Measurements from ENCODE around the gene PRRC2B. TPM values are rescaled to one million over a fixed set of nuclear protein-coding genes. Genes with fewer than 3 reads are reported as not detected.

PRRC2B gene
- total RNA-seq, 4 donors from 2014 or later, result 102 to 198 (median 108) TPM

DNA sequence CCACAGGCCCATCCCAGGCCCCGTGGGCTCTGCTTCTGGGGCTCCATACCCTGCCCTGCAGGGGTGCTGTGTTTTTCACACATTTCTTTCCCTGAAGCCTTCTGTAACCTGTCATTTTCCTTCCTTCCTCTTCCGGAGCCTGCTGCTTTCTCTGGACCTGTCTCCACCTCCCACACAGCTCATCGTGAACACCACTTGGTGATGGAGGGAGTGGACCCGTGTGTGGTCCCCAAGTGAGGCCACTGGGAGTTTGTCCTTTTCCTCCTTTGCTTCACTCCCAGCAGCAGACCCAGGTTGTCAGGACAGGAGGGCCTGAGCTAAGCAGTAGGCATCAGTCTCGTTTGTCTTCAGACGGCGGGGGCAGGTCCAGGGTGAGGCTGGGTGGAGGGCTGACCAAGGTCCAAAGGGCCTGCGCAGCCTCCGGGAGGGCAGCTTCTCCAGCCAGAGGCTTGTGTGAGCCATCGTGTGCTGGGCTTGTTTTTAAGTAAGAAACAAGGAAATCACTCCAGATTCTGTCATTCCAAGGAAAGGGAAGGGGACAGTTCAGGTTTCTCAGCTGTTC is 103.0 kb downstream of the PRRC2B start:
- Histone ChIP-seq H3K9me3 (no peaks in the 10 kb centered on the region), H3K27me3 (no peaks in the 10 kb centered on the region), H3K36me3 (peaks cover 0 to 90% of the 10 kb centered on the region in 2 donors), H3K27ac (peak overlapping the region in 1 of 4 donors; percentile 9), H3K4me3 (no peak overlapping the region), H3K4me1 (peaks cover 0 to 9% (median 4%) of the 10 kb centered on the region in 3 donors)
- TF ChIP-seq POLR2A (IDR thresholded peaks at IDR 0.05) (no peak), EP300 (IDR thresholded peaks at IDR 0.05) (no peak), POLR2AphosphoS5 (IDR thresholded peaks at IDR 0.05) (no peak)
- TF ChIP-seq, protein P1, sequence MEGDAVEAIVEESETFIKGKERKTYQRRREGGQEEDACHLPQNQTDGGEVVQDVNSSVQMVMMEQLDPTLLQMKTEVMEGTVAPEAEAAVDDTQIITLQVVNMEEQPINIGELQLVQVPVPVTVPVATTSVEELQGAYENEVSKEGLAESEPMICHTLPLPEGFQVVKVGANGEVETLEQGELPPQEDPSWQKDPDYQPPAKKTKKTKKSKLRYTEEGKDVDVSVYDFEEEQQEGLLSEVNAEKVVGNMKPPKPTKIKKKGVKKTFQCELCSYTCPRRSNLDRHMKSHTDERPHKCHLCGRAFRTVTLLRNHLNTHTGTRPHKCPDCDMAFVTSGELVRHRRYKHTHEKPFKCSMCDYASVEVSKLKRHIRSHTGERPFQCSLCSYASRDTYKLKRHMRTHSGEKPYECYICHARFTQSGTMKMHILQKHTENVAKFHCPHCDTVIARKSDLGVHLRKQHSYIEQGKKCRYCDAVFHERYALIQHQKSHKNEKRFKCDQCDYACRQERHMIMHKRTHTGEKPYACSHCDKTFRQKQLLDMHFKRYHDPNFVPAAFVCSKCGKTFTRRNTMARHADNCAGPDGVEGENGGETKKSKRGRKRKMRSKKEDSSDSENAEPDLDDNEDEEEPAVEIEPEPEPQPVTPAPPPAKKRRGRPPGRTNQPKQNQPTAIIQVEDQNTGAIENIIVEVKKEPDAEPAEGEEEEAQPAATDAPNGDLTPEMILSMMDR (IDR thresholded peaks at IDR 0.05), result no peak
- ATAC-seq, result no peak
- 47 to 63% methylated on average over 3 of the region's 10 CpGs for WGBS, 2 donors (ENCODE audit: low coverage in 1 of 2)

DNA sequence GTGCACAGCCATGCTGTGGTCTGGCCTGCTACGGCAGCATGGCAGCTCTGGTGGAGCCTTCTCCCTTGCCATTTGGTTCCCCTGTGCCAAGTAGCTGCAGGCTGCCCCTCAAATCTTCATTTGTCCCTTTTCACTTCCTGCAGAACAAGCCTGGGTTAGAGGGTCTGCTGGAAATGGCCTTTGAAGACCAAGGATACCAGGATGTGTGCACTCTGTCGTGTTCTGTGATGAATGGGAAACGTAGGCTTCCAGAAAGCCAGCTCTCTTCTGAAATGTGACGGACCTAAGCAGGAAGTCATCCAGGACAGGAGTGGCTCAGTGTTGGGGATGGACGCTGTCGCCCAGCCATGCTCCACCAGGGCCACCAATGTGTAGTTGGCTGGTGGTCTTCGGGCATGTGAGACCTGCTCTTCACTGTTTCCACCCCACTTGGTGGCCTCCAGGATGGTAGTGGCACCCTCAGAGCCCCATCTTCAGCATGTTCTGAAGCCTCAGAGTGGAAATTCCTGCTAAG is 105.4 kb downstream of the PRRC2B start:
- TF ChIP-seq POLR2AphosphoS5 (IDR thresholded peaks at IDR 0.05) (no peak), EP300 (IDR thresholded peaks at IDR 0.05) (no peak), POLR2A (IDR thresholded peaks at IDR 0.05) (no peak)
- TF ChIP-seq, protein P1 (IDR thresholded peaks at IDR 0.05), result no peak
- peaks cover 0 to 66% of the 10 kb centered on the region in 2 donors for H3K36me3 ChIP-seq
- H3K4me3 ChIP-seq, result no peak overlapping the region
- no peaks in the 10 kb centered on the region for H3K27me3 ChIP-seq
- no peak for ATAC-seq
- no peaks in the 10 kb centered on the region for H3K9me3 ChIP-seq
- peaks cover 0 to 28% (median 17%) of the 10 kb centered on the region in 3 donors for H3K4me1 ChIP-seq
- H3K27ac ChIP-seq, result no peak overlapping the region
- WGBS, 2 donors (ENCODE audit: low coverage in 1 of 2), result 67 to 70% methylated on average over 3 to 4 of the region's 7 CpGs

DNA sequence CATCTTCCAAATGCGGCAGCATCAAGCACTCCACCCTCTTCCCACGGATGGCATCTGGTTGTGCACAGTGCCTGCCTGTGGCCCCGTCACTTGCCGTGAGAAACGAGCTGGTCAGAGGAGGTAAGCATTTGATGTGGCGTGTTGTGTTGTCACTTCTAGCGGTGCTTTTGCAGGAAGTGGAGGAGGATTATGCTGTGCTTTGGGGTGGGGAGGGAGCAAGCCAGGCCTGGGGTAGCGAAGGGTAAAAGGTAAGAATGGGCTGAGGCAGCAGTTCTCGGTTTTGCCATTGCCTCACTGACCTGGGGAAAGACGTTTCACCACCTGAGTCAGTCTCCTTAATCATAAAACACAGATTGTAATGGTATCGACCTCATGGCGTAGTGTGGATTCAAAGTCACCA is 106.5 kb downstream of the PRRC2B start:
- TF ChIP-seq POLR2AphosphoS5 (IDR thresholded peaks at IDR 0.05) (no peak), EP300 (IDR thresholded peaks at IDR 0.05) (no peak), POLR2A (IDR thresholded peaks at IDR 0.05) (no peak)
- TF ChIP-seq, protein P1 (IDR thresholded peaks at IDR 0.05), result no peak
- 56 to 63% methylated on average over 4 to 6 of the region's 12 CpGs for WGBS, 2 donors (ENCODE audit: low coverage in 1 of 2)
- Histone ChIP-seq H3K27me3 (no peaks in the 10 kb centered on the region), H3K4me1 (peaks cover 0 to 39% (median 19%) of the 10 kb centered on the region in 3 donors), H3K36me3 (peaks cover 0 to 55% of the 10 kb centered on the region in 2 donors), H3K9me3 (no peaks in the 10 kb centered on the region), H3K4me3 (no peak overlapping the region), H3K27ac (peak overlapping the region in 1 of 4 donors; percentile 22)
- ATAC-seq, result no peak

DNA sequence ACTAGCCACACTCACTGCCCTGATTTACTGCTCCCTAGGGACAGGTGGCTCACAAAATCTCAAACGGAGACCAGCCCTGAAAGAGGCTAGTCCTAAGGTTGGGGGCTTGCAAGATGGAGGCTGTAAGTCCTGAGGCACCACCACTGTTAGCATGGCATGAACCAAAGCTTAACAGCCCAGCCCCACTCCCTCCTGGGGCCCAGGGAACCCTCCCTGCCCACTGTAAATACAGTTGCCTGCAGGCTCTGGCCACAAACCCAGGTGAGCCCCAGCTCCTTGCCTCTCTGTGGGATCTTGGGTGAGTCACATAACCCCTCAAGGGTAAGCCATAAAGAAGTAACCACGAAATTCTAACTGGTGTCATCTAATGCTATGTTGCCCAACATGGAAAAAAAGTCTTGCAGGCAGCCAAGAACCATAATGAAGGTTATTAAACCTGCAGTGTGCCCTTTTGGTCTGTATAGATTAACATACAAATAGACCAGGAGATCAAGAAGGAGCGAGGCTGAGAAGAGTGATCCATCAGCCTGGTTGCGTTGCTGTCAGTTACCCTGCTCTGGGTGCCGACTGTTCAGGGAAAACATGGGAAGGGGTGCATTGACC is 107.2 kb downstream of the PRRC2B start:
- 48 to 64% methylated on average over 3 of the region's 5 CpGs for WGBS, 2 donors (ENCODE audit: low coverage in 1 of 2)
- Histone ChIP-seq H3K27ac (peak overlapping the region in 2 of 4 donors; percentile 21 to 85), H3K4me1 (peaks cover 0 to 42% (median 19%) of the 10 kb centered on the region in 3 donors), H3K36me3 (peaks cover 0 to 49% of the 10 kb centered on the region in 2 donors), H3K27me3 (no peaks in the 10 kb centered on the region), H3K9me3 (no peaks in the 10 kb centered on the region), H3K4me3 (no peak overlapping the region)
- ATAC-seq, result no peak
- TF ChIP-seq POLR2AphosphoS5 (IDR thresholded peaks at IDR 0.05), result no peak

DNA sequence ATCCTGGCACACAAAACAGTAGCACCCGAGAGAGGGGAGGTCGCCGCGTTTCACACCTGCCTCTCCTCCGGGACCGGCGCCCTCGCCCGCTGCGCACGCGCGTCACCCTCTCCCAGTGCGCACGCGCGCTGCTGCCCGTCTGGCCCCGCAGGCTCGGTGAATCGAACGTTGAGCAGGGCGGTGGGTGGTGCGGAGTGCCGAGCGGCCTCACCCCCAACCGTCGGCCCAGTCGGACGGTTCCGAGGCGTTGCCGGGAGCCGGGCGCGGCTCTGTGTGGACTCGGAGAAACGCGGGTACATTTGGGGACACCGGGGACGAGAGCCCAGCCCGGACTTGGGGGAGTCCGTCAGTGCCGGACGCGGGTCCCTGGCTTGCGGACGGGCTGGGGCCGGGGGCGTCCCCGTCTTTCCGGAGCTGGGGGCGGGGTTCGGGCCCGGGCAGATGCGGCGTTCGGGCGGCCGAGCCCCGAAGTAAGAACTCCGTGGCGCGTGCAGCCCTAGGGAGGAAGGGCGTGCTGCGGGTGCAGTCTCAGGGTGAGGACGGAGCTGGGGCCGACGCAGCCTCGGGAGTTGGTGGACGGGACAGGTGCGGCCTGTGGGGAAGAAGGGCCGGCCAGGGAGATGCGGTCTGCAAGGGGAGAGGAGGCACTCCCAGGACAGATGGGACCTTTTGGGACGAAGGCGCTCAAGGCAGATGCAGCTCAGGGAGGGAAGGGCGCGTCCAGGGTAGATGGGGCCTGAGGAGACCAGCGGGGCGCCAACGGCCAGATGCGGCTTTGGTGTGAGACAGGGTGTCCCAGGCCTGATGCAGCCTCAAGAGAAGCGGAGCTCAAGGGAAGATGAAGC is 109.1 kb downstream of the PRRC2B start, which contains the start of gene POMT1:
TSS of gene POMT1 (plus strand) at position 138 of the 845 bp plus-strand sequence. CDS start 1,301 bp downstream, outside the sequence.
- Histone ChIP-seq H3K4me3 (peak within 1 kb of the TSS; percentile 83 to 92), H3K27me3 (no peaks in the 10 kb centered on the region), H3K36me3 (peaks cover 0 to 42% of the 10 kb centered on the region in 2 donors), H3K27ac (peak within 1 kb of the TSS; percentile 47 to 89 (median 86)), H3K9me3 (no peaks in the 10 kb centered on the region), H3K4me1 (peaks cover 0 to 42% (median 19%) of the 10 kb centered on the region in 3 donors)
- TF ChIP-seq EP300 (IDR thresholded peaks at IDR 0.05) (no peak), POLR2AphosphoS5 (IDR thresholded peaks at IDR 0.05) (peak; percentile 52), POLR2A (IDR thresholded peaks at IDR 0.05) (peak; percentile 20 to 32)
- TF ChIP-seq, protein P1 (IDR thresholded peaks at IDR 0.05), result peak in 1 of 4 experiments; percentile 24
- peak; percentile 95 for ATAC-seq
- 0% methylated on average over 1 to 23 of the region's 83 CpGs for WGBS, 2 donors (ENCODE audit: low coverage in 1 of 2)
